SK-N-SH treated with all-trans-retinoic acid at 6 μM for 48 hours (cell line): ENCODE results near the gene RDH5.

Experiments used
- ATAC-seq: fragments of 200-7000 bp; cut with Tn5 transposase; 3 replicates; pipeline ENCODE4 v1.9.1; 2020; ENCODE audit warnings: mild to moderate bottlenecking, moderate library complexity
- ARNTL ChIP-seq: fragments of 450-650 bp; formaldehyde crosslinking; IDR thresholded peaks from 2 replicates; pipeline ENCODE4 v1.5.0; 2020; ENCODE audit warnings: low read depth, mild to moderate bottlenecking, moderate library complexity, borderline replicate concordance
- BACH2 ChIP-seq: fragments of 250-450 bp; sonication (Bioruptor Pico); IDR thresholded peaks from 2 replicates; pipeline ENCODE4 v1.9.0; 2021; ENCODE audit warnings: mild to moderate bottlenecking, borderline replicate concordance
- CREB5 ChIP-seq: fragments of 250-450 bp; sonication (Bioruptor Pico); IDR thresholded peaks from 2 replicates; pipeline ENCODE4 v1.5.1; 2020; ENCODE audit warnings: low read depth, mild to moderate bottlenecking, moderate library complexity
- CSDC2 ChIP-seq: fragments of 250-450 bp; sonication (Bioruptor Pico); IDR thresholded peaks from 2 replicates; pipeline ENCODE4 v1.5.0; 2020; ENCODE audit warnings: mild to moderate bottlenecking, moderate library complexity
- ESRRG ChIP-seq: fragments of 250-450 bp; sonication (Bioruptor Pico); IDR thresholded peaks from 2 replicates; pipeline ENCODE4 v1.6.1; 2021; ENCODE audit warnings: mild to moderate bottlenecking
- ISL1 ChIP-seq: fragments of 250-450 bp; sonication (Bioruptor Pico); IDR thresholded peaks from 2 replicates; pipeline ENCODE4 v2.1.2; 2022; ENCODE audit warnings: mild to moderate bottlenecking, moderate library complexity
- OSR1 ChIP-seq: fragments of 250-450 bp; sonication (Bioruptor Pico); IDR thresholded peaks from 2 replicates; pipeline ENCODE4 v1.8.0; 2022; ENCODE audit warnings: moderate library complexity, mild to moderate bottlenecking, inconsistent platforms
- PATZ1 ChIP-seq: fragments of 250-450 bp; sonication (Bioruptor Pico); IDR thresholded peaks from 2 replicates; pipeline ENCODE4 v1.8.0; 2020; ENCODE audit warnings: mild to moderate bottlenecking, moderate library complexity, borderline replicate concordance
- POU6F1 ChIP-seq: fragments of 250-450 bp; sonication (Bioruptor Pico); IDR thresholded peaks from 2 replicates; pipeline ENCODE4 v1.8.0; 2021; ENCODE audit warnings: low read depth, mild to moderate bottlenecking, moderate library complexity, borderline replicate concordance
- RARB ChIP-seq: fragments of 250-450 bp; sonication (Bioruptor Pico); IDR thresholded peaks from 2 replicates; pipeline ENCODE4 v1.8.0; 2021; ENCODE audit warnings: mild to moderate bottlenecking, moderate library complexity
- SNAI2 ChIP-seq: fragments of 250-450 bp; sonication (Bioruptor Pico); IDR thresholded peaks from 2 replicates; pipeline ENCODE4 v1.5.0; 2020; ENCODE audit warnings: mild to moderate bottlenecking, moderate library complexity
- TCF4 ChIP-seq: fragments of 250-450 bp; sonication (Bioruptor Pico); IDR thresholded peaks from 2 replicates; pipeline ENCODE4 v1.8.0; 2021; ENCODE audit warnings: mild to moderate bottlenecking, moderate library complexity, borderline replicate concordance
- TOX ChIP-seq: fragments of 250-450 bp; sonication (Bioruptor Pico); IDR thresholded peaks from 2 replicates; pipeline ENCODE4 v1.8.0; 2021; ENCODE audit warnings: mild to moderate bottlenecking, moderate library complexity, borderline replicate concordance
- TSHZ2 ChIP-seq: fragments of 250-450 bp; sonication (Bioruptor Pico); IDR thresholded peaks from 2 replicates; pipeline ENCODE4 v1.5.0; 2020; ENCODE audit warnings: mild to moderate bottlenecking, moderate library complexity
- ZC3H10 ChIP-seq: fragments of 250-450 bp; sonication (Bioruptor Pico); IDR thresholded peaks from 2 replicates; pipeline ENCODE4 v1.5.1; 2021; ENCODE audit warnings: mild to moderate bottlenecking, moderate library complexity
- ZFP3 ChIP-seq: fragments of 250-450 bp; sonication (Bioruptor Pico); IDR thresholded peaks from 2 replicates; pipeline ENCODE4 v1.5.0; 2020; ENCODE audit warnings: mild to moderate bottlenecking, moderate library complexity
- ZFP30 ChIP-seq: fragments of 450-650 bp; formaldehyde crosslinking; IDR thresholded peaks from 2 replicates; pipeline ENCODE4 v1.5.0; 2022; ENCODE audit warnings: mild to moderate bottlenecking, moderate library complexity
- ZNF565 ChIP-seq: fragments of 450-650 bp; formaldehyde crosslinking; conservative IDR thresholded peaks from 2 replicates; pipeline ENCODE4 v1.5.0; 2020; ENCODE audit warnings: low read depth, mild to moderate bottlenecking, moderate library complexity
- ZNF70 ChIP-seq: fragments of 450-650 bp; formaldehyde crosslinking; IDR thresholded peaks from 2 replicates; pipeline ENCODE4 v1.5.0; 2020; ENCODE audit warnings: mild to moderate bottlenecking, moderate library complexity
- TF ChIP-seq, protein P1 (sequence below): fragments of 250-450 bp; sonication (Bioruptor Pico); IDR thresholded peaks from 2 replicates; pipeline ENCODE4 v1.5.1; 2021; ENCODE audit warnings: mild to moderate bottlenecking, moderate library complexity

The RDH5 gene

DNA sequence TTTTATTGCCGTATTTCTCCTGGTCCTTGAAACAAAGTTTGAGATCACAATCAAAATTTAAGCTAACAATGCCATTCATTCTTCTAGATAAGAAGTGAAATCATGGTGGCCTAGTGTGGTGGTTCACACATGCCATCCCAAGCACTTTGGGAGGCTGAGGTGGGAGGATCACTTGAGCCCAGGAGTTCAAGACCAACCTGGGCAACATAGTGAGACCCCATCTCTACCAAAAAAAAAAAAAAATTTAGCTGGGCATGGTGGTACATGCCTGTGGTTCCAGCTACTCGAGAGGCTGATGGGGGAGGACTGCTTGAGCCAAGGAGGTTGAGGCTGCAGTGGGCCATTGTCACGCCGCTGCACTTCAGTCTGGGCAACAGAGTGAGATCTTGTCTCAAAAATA is 47.0 kb downstream of the RDH5 start:
- ATAC-seq, result no peak
- TF ChIP-seq POU6F1, result no peak
- no peak for TF ChIP-seq ZFP30 (CRISPR knock-in tag)
- TF ChIP-seq TOX (CRISPR knock-in tag), result no peak
- TF ChIP-seq, protein P1, sequence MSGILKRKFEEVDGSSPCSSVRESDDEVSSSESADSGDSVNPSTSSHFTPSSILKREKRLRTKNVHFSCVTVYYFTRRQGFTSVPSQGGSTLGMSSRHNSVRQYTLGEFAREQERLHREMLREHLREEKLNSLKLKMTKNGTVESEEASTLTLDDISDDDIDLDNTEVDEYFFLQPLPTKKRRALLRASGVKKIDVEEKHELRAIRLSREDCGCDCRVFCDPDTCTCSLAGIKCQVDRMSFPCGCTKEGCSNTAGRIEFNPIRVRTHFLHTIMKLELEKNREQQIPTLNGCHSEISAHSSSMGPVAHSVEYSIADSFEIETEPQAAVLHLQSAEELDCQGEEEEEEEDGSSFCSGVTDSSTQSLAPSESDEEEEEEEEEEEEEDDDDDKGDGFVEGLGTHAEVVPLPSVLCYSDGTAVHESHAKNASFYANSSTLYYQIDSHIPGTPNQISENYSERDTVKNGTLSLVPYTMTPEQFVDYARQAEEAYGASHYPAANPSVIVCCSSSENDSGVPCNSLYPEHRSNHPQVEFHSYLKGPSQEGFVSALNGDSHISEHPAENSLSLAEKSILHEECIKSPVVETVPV (CRISPR knock-in tag), result no peak
- TF ChIP-seq RARB (CRISPR knock-in tag), result no peak
- TF ChIP-seq CSDC2 (CRISPR knock-in tag), result no peak
- no peak for TF ChIP-seq PATZ1 (CRISPR knock-in tag)
- TF ChIP-seq CREB5 (CRISPR knock-in tag), result no peak
- no peak for TF ChIP-seq ESRRG (CRISPR knock-in tag)
- TF ChIP-seq TCF4, result no peak
- TF ChIP-seq ZC3H10, result no peak

DNA sequence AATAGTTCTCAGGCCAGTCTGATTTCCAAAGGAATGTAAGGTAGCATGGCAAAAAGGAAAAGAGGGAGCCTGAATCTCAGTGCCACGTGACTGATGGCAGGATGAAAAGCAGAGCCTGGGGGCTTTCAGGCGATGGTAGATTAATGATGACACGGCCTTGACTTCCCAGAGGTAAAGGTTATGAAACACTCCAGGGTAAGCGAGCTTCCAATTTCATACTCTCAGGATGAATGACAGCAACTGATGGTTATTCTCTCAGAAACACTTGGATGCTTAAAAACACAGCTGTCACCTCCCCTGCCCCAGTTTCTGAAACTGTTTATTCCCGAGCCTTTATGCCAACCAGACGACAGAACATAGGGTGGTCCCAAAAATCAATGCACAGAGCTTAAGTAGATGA is 51.5 kb downstream of the RDH5 start:
- no peak for TF ChIP-seq SNAI2 (CRISPR knock-in tag)
- no peak for TF ChIP-seq POU6F1
- no peak for TF ChIP-seq ISL1
- no peak for TF ChIP-seq CREB5 (CRISPR knock-in tag)
- no peak for TF ChIP-seq OSR1
- no peak for TF ChIP-seq ZC3H10
- no peak for TF ChIP-seq TOX (CRISPR knock-in tag)
- TF ChIP-seq TSHZ2 (CRISPR knock-in tag), result no peak
- TF ChIP-seq ZFP3, result no peak
- TF ChIP-seq ZNF565, result no peak
- TF ChIP-seq ZNF70 (CRISPR knock-in tag), result no peak
- TF ChIP-seq TCF4, result no peak
- TF ChIP-seq, protein P1 (CRISPR knock-in tag), result no peak
- no peak for TF ChIP-seq ARNTL (CRISPR knock-in tag)
- no peak for TF ChIP-seq ESRRG (CRISPR knock-in tag)
- TF ChIP-seq ZFP30 (CRISPR knock-in tag), result no peak
- no peak for TF ChIP-seq PATZ1 (CRISPR knock-in tag)
- no peak for TF ChIP-seq RARB (CRISPR knock-in tag)
- TF ChIP-seq BACH2 (CRISPR knock-in tag), result no peak
- TF ChIP-seq, all 23 proteins: peak for 0
- no peak for ATAC-seq
